GM18511 (cell line): ENCODE measurements around the gene NUBPL.

Experiments used
- ATAC-seq: cut with Tn5 transposase; IDR thresholded peaks from one replicate; pipeline ENCODE4 v1.9.1; 2021; ENCODE audit warnings: mild to moderate bottlenecking, moderate library complexity; ENCODE audit not compliant: unreplicated experiment

The NUBPL gene

DNA sequence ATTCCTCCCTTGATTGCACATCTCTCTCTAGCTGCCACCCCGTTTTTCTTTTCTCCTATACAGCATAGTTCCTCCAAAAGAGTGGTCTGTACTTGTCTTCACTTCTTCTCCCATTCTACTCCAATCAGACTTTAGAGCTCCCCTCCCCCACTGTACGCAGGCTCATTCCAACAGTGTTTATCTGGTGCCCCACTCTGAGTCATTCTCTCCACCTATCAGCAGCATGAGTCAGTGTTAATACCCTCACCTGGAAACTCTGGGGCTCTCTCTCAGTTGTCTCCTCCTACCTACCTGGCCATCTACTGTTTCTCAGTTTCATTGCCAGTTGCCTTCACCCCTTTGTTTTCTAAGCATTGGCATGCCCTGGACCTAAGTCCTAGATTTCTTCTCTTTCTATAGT is 340.8 kb downstream of the NUBPL start:
- ATAC-seq = no peak

DNA sequence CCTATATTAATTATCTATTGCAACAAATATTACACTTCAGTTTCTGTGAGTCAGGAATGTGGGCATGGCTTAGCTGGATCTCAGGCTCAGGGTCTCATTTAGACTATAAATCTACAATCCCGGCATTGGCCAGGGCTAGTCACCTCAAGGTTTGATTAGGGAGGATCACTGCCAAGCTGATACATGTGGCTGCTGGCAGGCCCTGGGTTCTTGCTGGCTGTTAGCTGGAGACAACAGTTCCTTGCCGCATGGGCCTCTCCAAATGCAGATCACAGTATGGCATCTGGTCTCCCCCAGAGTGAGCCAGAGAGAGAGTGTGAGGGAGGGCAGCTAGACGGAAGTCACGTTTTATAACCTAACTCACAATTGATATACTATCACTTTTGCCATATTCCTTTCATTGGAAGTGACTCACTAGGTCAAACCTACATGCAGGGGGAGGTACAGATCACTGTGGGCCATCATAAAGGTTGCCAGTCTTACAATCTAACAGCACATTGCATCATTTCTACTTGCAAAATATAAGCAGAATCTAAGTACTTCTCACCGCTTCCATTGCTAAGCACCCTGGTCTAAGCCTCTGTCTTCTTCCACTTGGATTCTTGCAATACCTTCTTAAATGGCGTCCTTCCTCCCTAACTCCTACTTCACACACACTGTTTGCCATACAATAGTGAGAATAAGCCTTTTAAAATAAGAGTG is 341.9 kb downstream of the NUBPL start:
- no peak for ATAC-seq

DNA sequence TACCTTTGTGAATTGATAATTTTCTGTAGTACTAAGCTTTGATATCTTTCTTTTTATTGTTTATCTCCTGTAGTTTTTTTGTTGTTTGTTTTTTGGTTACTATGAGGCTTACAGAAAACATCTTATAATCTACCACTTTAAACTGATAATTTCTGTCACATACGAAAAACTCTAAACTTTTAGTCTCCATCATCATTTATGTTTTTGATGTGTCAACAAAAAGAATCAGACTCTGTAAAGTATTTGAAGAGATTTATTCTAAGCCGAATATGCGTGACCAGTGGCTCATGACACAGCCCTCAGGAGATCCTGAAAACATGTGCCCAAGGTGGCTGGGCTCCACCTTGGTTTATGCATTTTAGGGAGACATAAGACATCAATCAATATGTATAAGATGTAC is 348.8 kb downstream of the NUBPL start:
- ATAC-seq = no peak
